HepG2 (cell line): ENCODE results near the gene CIAO2B. TPM values are rescaled to one million over a fixed set of nuclear protein-coding genes. Genes with fewer than 3 reads are reported as not detected.

ENCODE experiments used
- BHLHE40 ChIP-seq: IDR thresholded peaks from 2 replicates; pipeline ENCODE4 v1.6.1; 2011; ENCODE audit warnings: low read length, improper control_type of control experiment
- CEBPB ChIP-seq: IDR thresholded peaks from 2 replicates; pipeline ENCODE4 v1.6.1; 2011; ENCODE audit warnings: low read depth, low read length, improper control_type of control experiment, borderline replicate concordance
- CREB1 ChIP-seq, 2 experiments: fragments of 450-650 bp in 1 of 2; IDR thresholded peaks; 2 replicates each; pipeline ENCODE4 v1.6.1; 2016 to 2017; ENCODE audit warnings: control low read depth in 1 of 2, mild to moderate bottlenecking in 1 of 2, missing compliant biosample characterization in 1 of 2, missing genetic modification characterization in 1 of 2
- FOSL1 ChIP-seq: sonication (generic); formaldehyde crosslinking; IDR thresholded peaks from 2 replicates; pipeline ENCODE4 v1.9.0; 2021; ENCODE audit warnings: missing genetic modification reagents, borderline replicate concordance
- MAFK ChIP-seq, 2 experiments: IDR thresholded peaks in 1 of 2; conservative IDR thresholded peaks in 1 of 2; 2 replicates each; pipeline ENCODE4 v1.6.1; 2011; ENCODE audit warnings: improper control_type of control experiment in 2 of 2, low read length in 2 of 2
- NRL ChIP-seq: sonication (generic); formaldehyde crosslinking; IDR thresholded peaks from 2 replicates; pipeline ENCODE4 v1.5.0; 2020; ENCODE audit warnings: missing genetic modification reagents, mild to moderate bottlenecking, moderate library complexity, borderline replicate concordance
- PAXIP1 ChIP-seq: sonication (generic); formaldehyde crosslinking; conservative IDR thresholded peaks from 2 replicates; pipeline ENCODE4 v1.4.0; 2020; ENCODE audit warnings: mild to moderate bottlenecking, missing genetic modification reagents, moderate library complexity
- ZNF121 ChIP-seq: sonication (generic); formaldehyde crosslinking; IDR thresholded peaks from 2 replicates; pipeline ENCODE4 v1.5.0; 2020; ENCODE audit warnings: mild to moderate bottlenecking, missing genetic modification reagents
- ZNF253 ChIP-seq: sonication (generic); formaldehyde crosslinking; IDR thresholded peaks from 2 replicates; pipeline ENCODE4 v1.8.0; 2022; ENCODE audit warnings: mild to moderate bottlenecking, missing genetic modification reagents, borderline replicate concordance
- ZNF280B ChIP-seq: sonication (generic); formaldehyde crosslinking; IDR thresholded peaks from 2 replicates; pipeline ENCODE4 v1.5.0; 2020; ENCODE audit warnings: missing genetic modification reagents, mild to moderate bottlenecking, borderline replicate concordance
- ZNF562 ChIP-seq: sonication (generic); formaldehyde crosslinking; IDR thresholded peaks from 2 replicates; pipeline ENCODE4 v1.8.0; 2022; ENCODE audit warnings: missing genetic modification reagents, borderline replicate concordance
- ZNF850 ChIP-seq: sonication (generic); formaldehyde crosslinking; conservative IDR thresholded peaks from 2 replicates; pipeline ENCODE4 v1.9.0; 2021; ENCODE audit warnings: mild to moderate bottlenecking, missing genetic modification reagents
- polyA plus RNA-seq, 8 experiments: library from polyadenylated mRNA; depleted of rRNA in 3 of 8; stranded (reverse) in 7 of 8; unstranded in 1 of 8; fragments of >200 nt; fragmentation: Illumina TruSeq in 4 of 8; extraction: Trizol in 4 of 8; gene quantifications; 2 replicates each; pipeline versions ENCODE4 v1.2.1 to v1.2.3, GENCODE V29; 2011 to 2016; ENCODE audit warnings: low read depth in 4 of 8, missing spikeins in 1 of 8, mixed read lengths in 1 of 8; ENCODE audit not compliant: insufficient read depth in 1 of 8
- total RNA-seq, 5 experiments: library from RNA; depleted of rRNA; stranded (reverse); fragments of >200 nt; fragmentation: Illumina TruSeq; extraction: Trizol; gene quantifications; 2 replicates each; pipeline ENCODE4 v1.2.3, GENCODE V29; 2016; ENCODE audit warnings: low read depth in 1 of 5
- TF ChIP-seq, protein P1 (sequence below): sonication (generic); formaldehyde crosslinking; IDR thresholded peaks from 2 replicates; pipeline ENCODE4 v1.4.0; 2020; ENCODE audit warnings: missing genetic modification reagents
- TF ChIP-seq, protein P2 (sequence below): sonication (generic); formaldehyde crosslinking; IDR thresholded peaks from 2 replicates; pipeline ENCODE4 v1.5.1; 2020; ENCODE audit warnings: mild to moderate bottlenecking, missing genetic modification reagents, moderate library complexity

Gene CIAO2B
- total and polyA plus RNA-seq, 2 of the 13 experiments (the other 11 are each of a cell fraction or from before 2014, with no cell fraction given), result 157 to 293 TPM

DNA sequence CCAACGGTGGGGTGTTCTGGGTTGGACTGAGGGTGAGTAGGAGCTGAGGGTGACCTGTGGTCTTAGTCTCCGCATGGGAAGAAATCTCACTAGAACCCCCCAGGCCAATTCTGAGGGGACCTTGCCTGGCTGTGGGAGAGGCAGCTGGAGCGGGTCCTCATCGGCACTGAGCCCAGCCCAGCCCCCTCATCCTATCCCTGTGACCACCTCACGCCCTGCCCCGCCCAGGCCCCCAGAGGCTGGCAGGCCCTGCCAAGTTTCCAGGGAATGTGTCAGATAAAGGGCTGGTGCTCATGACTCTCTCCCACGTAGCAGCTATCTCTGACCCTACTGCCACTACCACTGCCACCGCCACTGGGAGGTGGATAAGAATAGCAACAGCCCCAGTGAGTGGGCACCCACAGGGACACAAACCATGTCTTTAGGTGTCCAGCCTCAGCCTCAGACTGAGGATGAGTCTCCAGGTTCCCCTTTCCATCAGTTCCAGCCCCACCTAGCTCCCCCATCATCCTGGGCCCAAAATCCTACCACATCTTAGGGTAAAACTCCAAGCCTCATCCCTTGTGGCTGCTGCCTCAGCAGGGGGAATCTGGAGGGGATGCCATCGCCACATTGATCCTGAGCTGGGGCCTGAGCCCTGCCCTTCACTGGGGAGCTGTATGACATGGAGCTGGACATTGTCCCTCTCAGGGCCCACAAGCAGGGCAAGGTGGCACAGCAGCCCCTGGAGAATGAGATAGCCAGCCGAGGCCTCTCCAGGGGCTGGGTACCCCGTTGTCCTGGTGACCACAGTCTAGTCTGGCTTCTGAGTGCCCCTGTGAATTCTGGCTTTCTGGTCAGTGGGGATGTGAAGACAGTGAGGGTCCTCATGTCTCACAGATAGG lies 30.4 kb downstream of the CIAO2B start (continued):
- TF ChIP-seq CEBPB (no peak), FOSL1 (no peak), MAFK (conservative IDR thresholded peaks at IDR 0.05 in 1 of 2, IDR thresholded peaks at IDR 0.05 in 1 of 2; ENCODE audit: low read length in 2 of 2) (no peak), CREB1 (IDR thresholded peaks at IDR 0.05) (no peak), CREB1 (CRISPR knock-in tag; IDR thresholded peaks at IDR 0.05) (no peak), NRL (CRISPR knock-in tag) (peak; percentile 57; the same call in 1 of the 2 replicates), ZNF121 (CRISPR knock-in tag) (no peak), ZNF562 (CRISPR knock-in tag) (no peak), ZNF253 (no peak), PAXIP1 (no peak), BHLHE40 (no peak), ZNF850 (CRISPR knock-in tag) (no peak), ZNF280B (peak; percentile 14; the same call in 1 of the 2 replicates)
- TF ChIP-seq, protein P1, sequence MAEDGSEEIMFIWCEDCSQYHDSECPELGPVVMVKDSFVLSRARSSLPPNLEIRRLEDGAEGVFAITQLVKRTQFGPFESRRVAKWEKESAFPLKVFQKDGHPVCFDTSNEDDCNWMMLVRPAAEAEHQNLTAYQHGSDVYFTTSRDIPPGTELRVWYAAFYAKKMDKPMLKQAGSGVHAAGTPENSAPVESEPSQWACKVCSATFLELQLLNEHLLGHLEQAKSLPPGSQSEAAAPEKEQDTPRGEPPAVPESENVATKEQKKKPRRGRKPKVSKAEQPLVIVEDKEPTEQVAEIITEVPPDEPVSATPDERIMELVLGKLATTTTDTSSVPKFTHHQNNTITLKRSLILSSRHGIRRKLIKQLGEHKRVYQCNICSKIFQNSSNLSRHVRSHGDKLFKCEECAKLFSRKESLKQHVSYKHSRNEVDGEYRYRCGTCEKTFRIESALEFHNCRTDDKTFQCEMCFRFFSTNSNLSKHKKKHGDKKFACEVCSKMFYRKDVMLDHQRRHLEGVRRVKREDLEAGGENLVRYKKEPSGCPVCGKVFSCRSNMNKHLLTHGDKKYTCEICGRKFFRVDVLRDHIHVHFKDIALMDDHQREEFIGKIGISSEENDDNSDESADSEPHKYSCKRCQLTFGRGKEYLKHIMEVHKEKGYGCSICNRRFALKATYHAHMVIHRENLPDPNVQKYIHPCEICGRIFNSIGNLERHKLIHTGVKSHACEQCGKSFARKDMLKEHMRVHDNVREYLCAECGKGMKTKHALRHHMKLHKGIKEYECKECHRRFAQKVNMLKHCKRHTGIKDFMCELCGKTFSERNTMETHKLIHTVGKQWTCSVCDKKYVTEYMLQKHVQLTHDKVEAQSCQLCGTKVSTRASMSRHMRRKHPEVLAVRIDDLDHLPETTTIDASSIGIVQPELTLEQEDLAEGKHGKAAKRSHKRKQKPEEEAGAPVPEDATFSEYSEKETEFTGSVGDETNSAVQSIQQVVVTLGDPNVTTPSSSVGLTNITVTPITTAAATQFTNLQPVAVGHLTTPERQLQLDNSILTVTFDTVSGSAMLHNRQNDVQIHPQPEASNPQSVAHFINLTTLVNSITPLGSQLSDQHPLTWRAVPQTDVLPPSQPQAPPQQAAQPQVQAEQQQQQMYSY (CRISPR knock-in tag), result no peak
- TF ChIP-seq, protein P2, sequence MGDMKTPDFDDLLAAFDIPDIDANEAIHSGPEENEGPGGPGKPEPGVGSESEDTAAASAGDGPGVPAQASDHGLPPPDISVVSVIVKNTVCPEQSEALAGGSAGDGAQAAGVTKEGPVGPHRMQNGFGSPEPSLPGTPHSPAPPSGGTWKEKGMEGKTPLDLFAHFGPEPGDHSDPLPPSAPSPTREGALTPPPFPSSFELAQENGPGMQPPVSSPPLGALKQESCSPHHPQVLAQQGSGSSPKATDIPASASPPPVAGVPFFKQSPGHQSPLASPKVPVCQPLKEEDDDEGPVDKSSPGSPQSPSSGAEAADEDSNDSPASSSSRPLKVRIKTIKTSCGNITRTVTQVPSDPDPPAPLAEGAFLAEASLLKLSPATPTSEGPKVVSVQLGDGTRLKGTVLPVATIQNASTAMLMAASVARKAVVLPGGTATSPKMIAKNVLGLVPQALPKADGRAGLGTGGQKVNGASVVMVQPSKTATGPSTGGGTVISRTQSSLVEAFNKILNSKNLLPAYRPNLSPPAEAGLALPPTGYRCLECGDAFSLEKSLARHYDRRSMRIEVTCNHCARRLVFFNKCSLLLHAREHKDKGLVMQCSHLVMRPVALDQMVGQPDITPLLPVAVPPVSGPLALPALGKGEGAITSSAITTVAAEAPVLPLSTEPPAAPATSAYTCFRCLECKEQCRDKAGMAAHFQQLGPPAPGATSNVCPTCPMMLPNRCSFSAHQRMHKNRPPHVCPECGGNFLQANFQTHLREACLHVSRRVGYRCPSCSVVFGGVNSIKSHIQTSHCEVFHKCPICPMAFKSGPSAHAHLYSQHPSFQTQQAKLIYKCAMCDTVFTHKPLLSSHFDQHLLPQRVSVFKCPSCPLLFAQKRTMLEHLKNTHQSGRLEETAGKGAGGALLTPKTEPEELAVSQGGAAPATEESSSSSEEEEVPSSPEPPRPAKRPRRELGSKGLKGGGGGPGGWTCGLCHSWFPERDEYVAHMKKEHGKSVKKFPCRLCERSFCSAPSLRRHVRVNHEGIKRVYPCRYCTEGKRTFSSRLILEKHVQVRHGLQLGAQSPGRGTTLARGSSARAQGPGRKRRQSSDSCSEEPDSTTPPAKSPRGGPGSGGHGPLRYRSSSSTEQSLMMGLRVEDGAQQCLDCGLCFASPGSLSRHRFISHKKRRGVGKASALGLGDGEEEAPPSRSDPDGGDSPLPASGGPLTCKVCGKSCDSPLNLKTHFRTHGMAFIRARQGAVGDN (CRISPR knock-in tag), result no peak
